Measurements from ENCODE around the gene COL24A1. TPM values are rescaled to one million over a fixed set of nuclear protein-coding genes. Genes with fewer than 3 reads are reported as not detected.

Gene COL24A1
- total and polyA plus RNA-seq, 2 donors (not counting 3 experiments of a cell fraction or from before 2014, with no cell fraction given) = 0.03 TPM; not detected in 1

- POLR2A ChIA-PET = no interaction called here
Measured at GRCh38 chr1:86052948-86053698, 103.4 kb downstream of the COL24A1 start.

More at GRCh38 chr1:86052948-86053698, 103.4 kb downstream of the COL24A1 start:
- BruUV-seq (replicated peaks) = no TSS peak
- FAIRE-seq = no peak
- Histone ChIP-seq H3K27ac (ENCODE audit: insufficient read depth, low read depth, low read length) (no peak overlapping the region), H3K79me2 (ENCODE audit: control insufficient read depth, insufficient read depth, low read length) (no peaks in the 10 kb centered on the region), H4K20me1 (replicated peaks; ENCODE audit: control insufficient read depth, extremely low read depth, insufficient read depth, low read length) (no peaks in the 10 kb centered on the region), H3K9me1 (replicated peaks; ENCODE audit: control insufficient read depth, extremely low read depth, insufficient read depth, low read length) (no peaks in the 10 kb centered on the region), H3K27me3 (ENCODE audit: control insufficient read depth in 2 of 2, insufficient read depth in 2 of 2, low read length in 2 of 2) (no peaks in the 10 kb centered on the region), H3K4me2 (ENCODE audit: insufficient read depth, low read length) (no peak overlapping the region), H3K36me3 (ENCODE audit: control insufficient read depth in 2 of 2, extremely low read depth in 1 of 2, insufficient read depth in 2 of 2, low read length in 2 of 2) (no peaks in the 10 kb centered on the region), H3K9me3 (replicated peaks; ENCODE audit: control insufficient read depth, insufficient read depth, low read length) (no peaks in the 10 kb centered on the region), H2AFZ (ENCODE audit: low read depth, low read length) (no peak overlapping the region), H3K9ac (replicated peaks; ENCODE audit: extremely low read depth, insufficient read depth, low read length) (no peak overlapping the region), H3K4me1 (ENCODE audit: control insufficient read depth, extremely low read depth, insufficient read depth, low read length) (no peaks in the 10 kb centered on the region), H3K4me3 (replicated peaks in 1 of 3; ENCODE audit: insufficient read depth in 1 of 3, low read depth in 1 of 3, low read length in 3 of 3) (no peak overlapping the region)
- CTCF ChIA-PET = no interaction called here
- DNase-seq (ENCODE audit: low read depth, low spot score) = no peak
- intact Hi-C loops (cut with micrococcal nuclease) (no loop called here), dilution Hi-C loops (cut with MboI; ENCODE audit: extremely low pct_ligation_motif_present, low sequenced_read_pairs) (no loop called here)
- TF ChIP-seq POLR2AphosphoS5 (IDR thresholded peaks at IDR 0.05; ENCODE audit: insufficient read depth, low read depth, low read length) (no peak), EZH2 (IDR thresholded peaks at IDR 0.05; ENCODE audit: borderline replicate concordance, low read depth, low read length, severe bottlenecking) (no peak), GATA2 (IDR thresholded peaks at IDR 0.05; ENCODE audit: insufficient read depth, insufficient read length, low read depth, low read length) (no peak), JUN (IDR thresholded peaks at IDR 0.05; ENCODE audit: borderline replicate concordance, insufficient read depth, insufficient read length, low read depth) (no peak), CTCF (IDR thresholded peaks at IDR 0.05; ENCODE audit: extremely low read depth in 1 of 2, insufficient read depth in 1 of 2, low read depth in 1 of 2, low read length in 2 of 2) (no peak), MAX (IDR thresholded peaks at IDR 0.05; ENCODE audit: insufficient read depth, insufficient read length) (no peak), FOS (IDR thresholded peaks at IDR 0.05; ENCODE audit: borderline replicate concordance, insufficient read depth, low read length) (no peak), POLR2A (IDR thresholded peaks at IDR 0.05; ENCODE audit: low read depth, low read length) (no peak), MYC (IDR thresholded peaks at IDR 0.05; ENCODE audit: low read depth, low read length) (no peak)

Data from endothelial cell of umbilical vein (primary cell).